IMR-90 (cell line): ENCODE measurements around the gene LGI1. TPM values are rescaled to one million over a fixed set of nuclear protein-coding genes. Genes with fewer than 3 reads are reported as not detected.
A peak's percentile ranks its signal among the peaks of the same experiment; 100 is the strongest.

Experiments
- ATAC-seq: fragments of 200-7000 bp; cut with Tn5 transposase; 2 replicates; pipeline ENCODE4 v1.9.1; 2020; ENCODE audit warnings: low read depth, mild to moderate bottlenecking, moderate library complexity
- BruUV-seq: library from RNA; stranded (reverse); fragments of 400-500 nt; replicated peaks from 2 replicates; lab custom pipeline; 2021; lab: Mats Ljungman, UMichigan
- CTCF ChIA-PET: fragments of 300-600 bp; formaldehyde crosslinking; extraction: SDS; loops from one replicate; lab custom pipeline; 2021; ENCODE audit warnings: antibody characterized with exemption; lab: Yijun Ruan, JAX
- POLR2A ChIA-PET: fragments of 300-600 bp; sonication (Branson Sonifier 250); formaldehyde crosslinking; loops from one replicate; lab custom pipeline; 2022; ENCODE audit warnings: antibody characterized with exemption; ENCODE audit not compliant: unreplicated experiment; lab: Charles Lee
- DNase-seq: peaks from one replicate; pipeline ENCODE4 v3.0.0; 2013
- H2AFZ ChIP-seq: replicated peaks from 2 replicates; pipeline ENCODE3; 2013; ENCODE audit warnings: low read length, mild to moderate bottlenecking; ENCODE audit not compliant: poor library complexity
- H2AK5ac ChIP-seq: 2 replicates; pipeline ENCODE4 v1.6.1; 2013; ENCODE audit warnings: low read depth, low read length, inconsistent platforms
- H2AK9ac ChIP-seq: replicated peaks from 2 replicates; pipeline ENCODE3; 2013; ENCODE audit warnings: mild to moderate bottlenecking, low read depth, low read length, moderate library complexity; ENCODE audit not compliant: poor library complexity
- H2BK120ac ChIP-seq: 2 replicates; pipeline ENCODE4 v1.6.1; 2013; ENCODE audit warnings: low read depth, low read length, inconsistent platforms
- H2BK15ac ChIP-seq: 3 replicates; pipeline ENCODE4 v1.6.1; 2013; ENCODE audit warnings: low read depth, low read length, inconsistent platforms
- H2BK20ac ChIP-seq: 2 replicates; pipeline ENCODE4 v1.6.1; 2013; ENCODE audit warnings: low read depth, mild to moderate bottlenecking, inconsistent platforms, low read length, moderate library complexity
- H2BK5ac ChIP-seq: 2 replicates; pipeline ENCODE4 v1.6.1; 2013; ENCODE audit warnings: mild to moderate bottlenecking, low read depth, low read length, inconsistent platforms; ENCODE audit not compliant: poor library complexity, severe bottlenecking
- H3K14ac ChIP-seq: replicated peaks from 2 replicates; pipeline ENCODE4 v1.6.1; 2013; ENCODE audit warnings: low read depth, low read length, inconsistent platforms
- H3K18ac ChIP-seq: 2 replicates; pipeline ENCODE4 v1.6.1; 2013; ENCODE audit warnings: low read depth, low read length, control low read depth
- H3K23ac ChIP-seq: 2 replicates; pipeline ENCODE4 v1.6.1; 2013; ENCODE audit warnings: low read depth, low read length, inconsistent platforms
- H3K27ac ChIP-seq: 2 replicates; pipeline ENCODE4 v1.5.1; 2013; ENCODE audit warnings: mild to moderate bottlenecking, control low read depth, low read length; ENCODE audit not compliant: insufficient read depth
- H3K27me3 ChIP-seq: 2 replicates; pipeline ENCODE4 v1.6.1; 2013; ENCODE audit warnings: low read length; ENCODE audit not compliant: control insufficient read depth, insufficient read depth
- H3K36me3 ChIP-seq: 2 replicates; pipeline ENCODE4 v1.6.1; 2013; ENCODE audit warnings: low read length, mixed read lengths; ENCODE audit not compliant: control insufficient read depth, insufficient read depth
- H3K4ac ChIP-seq: 2 replicates; pipeline ENCODE4 v1.6.1; 2013; ENCODE audit warnings: low read depth, low read length, inconsistent platforms
- H3K4me1 ChIP-seq: 2 replicates; pipeline ENCODE4 v1.6.1; 2013; ENCODE audit warnings: low read length, mixed read lengths; ENCODE audit not compliant: control insufficient read depth, insufficient read depth
- H3K4me2 ChIP-seq: 2 replicates; pipeline ENCODE4 v1.6.1; 2013; ENCODE audit warnings: low read depth, mild to moderate bottlenecking, control low read depth, low read length, moderate library complexity
- H3K4me3 ChIP-seq: 2 replicates; pipeline ENCODE4 v1.5.1; 2013; ENCODE audit warnings: low read depth, mild to moderate bottlenecking, control low read depth, low read length, moderate library complexity; ENCODE audit not compliant: insufficient read depth
- H3K56ac ChIP-seq: 2 replicates; pipeline ENCODE4 v1.6.1; 2013; ENCODE audit warnings: low read length, inconsistent platforms; ENCODE audit not compliant: insufficient read depth; ENCODE audit errors: extremely low read depth
- H3K79me1 ChIP-seq, 2 experiments: 2 replicates each; pipeline ENCODE4 v1.6.1; 2013; ENCODE audit warnings: low read length in 2 of 2, inconsistent platforms in 1 of 2, low read depth in 1 of 2
- H3K9ac ChIP-seq: 2 replicates; pipeline ENCODE4 v1.6.1; 2013; ENCODE audit warnings: low read depth, low read length, control low read depth
- H3K9me1 ChIP-seq: 2 replicates; pipeline ENCODE4 v1.6.1; 2013; ENCODE audit warnings: low read length, inconsistent platforms; ENCODE audit not compliant: insufficient read depth
- H3K9me3 ChIP-seq: 2 replicates; pipeline ENCODE4 v1.6.1; 2013; ENCODE audit warnings: low read length; ENCODE audit not compliant: control insufficient read depth, insufficient read depth
- H4K20me1 ChIP-seq: 2 replicates; pipeline ENCODE4 v1.6.1; 2013; ENCODE audit warnings: low read length, inconsistent platforms; ENCODE audit not compliant: insufficient read depth
- H4K5ac ChIP-seq: 2 replicates; pipeline ENCODE4 v1.6.1; 2013; ENCODE audit warnings: mild to moderate bottlenecking, low read depth, low read length, control low read depth
- H4K8ac ChIP-seq, 2 experiments: 2 replicates each; pipeline ENCODE4 v1.6.1; 2013; ENCODE audit warnings: low read depth in 2 of 2, low read length in 2 of 2, control low read depth in 1 of 2, inconsistent platforms in 1 of 2
- H4K91ac ChIP-seq: 2 replicates; pipeline ENCODE4 v1.6.1; 2013; ENCODE audit warnings: low read depth, low read length, inconsistent platforms; ENCODE audit not compliant: insufficient read depth
- BHLHE40 ChIP-seq: fragments of 150-350 bp; IDR thresholded peaks from 2 replicates; pipeline ENCODE4 v1.6.1; 2016; ENCODE audit warnings: mild to moderate bottlenecking, low read depth, low read length
- CEBPB ChIP-seq: IDR thresholded peaks from 2 replicates; pipeline ENCODE4 v1.6.1; 2012; ENCODE audit warnings: low read depth, low read length, improper control_type of control experiment
- CTCF ChIP-seq: conservative IDR thresholded peaks from 2 replicates; pipeline ENCODE4 v1.5.1; 2012; ENCODE audit warnings: mild to moderate bottlenecking, low read depth, low read length, improper control_type of control experiment
- MXI1 ChIP-seq: IDR thresholded peaks from 2 replicates; pipeline ENCODE4 v1.6.1; 2012; ENCODE audit warnings: low read depth, mild to moderate bottlenecking, low read length, moderate library complexity, borderline replicate concordance
- RFX5 ChIP-seq: IDR thresholded peaks from 2 replicates; pipeline ENCODE4 v1.8.0; 2012; ENCODE audit warnings: low read depth, mild to moderate bottlenecking, low read length, moderate library complexity
- WGBS, 2 experiments: methylation state at CpG; one replicate each; pipeline versions ENCODE4 v1.1.5 to v1.1.7; 2013; ENCODE audit warnings: missing lambda C conversion rate in 2 of 2; ENCODE audit not compliant: insufficient read length in 1 of 2; ENCODE audit errors: extremely low coverage in 2 of 2; 5-methylcytosine and 5-hydroxymethylcytosine counted together
- dilution Hi-C: fragments of 300-500 bp; cut with HindIII; formaldehyde crosslinking; loops from one replicate; pipeline ENCODE4 v1.14.3; 2018; ENCODE audit warnings: low sequenced_read_pairs; ENCODE audit not compliant: unreplicated experiment
- in situ Hi-C: fragments of 300-500 bp; cut with MboI; formaldehyde crosslinking; loops from 3 replicates; pipeline ENCODE4 v1.14.3; 2019; ENCODE audit warnings: low sequenced_read_pairs, inconsistent platforms, mixed read lengths
- intact Hi-C: fragments of 100-400 bp; cut with micrococcal nuclease; formaldehyde crosslinking; loops from 2 replicates; pipeline ENCODE4 v1.10.0; 2022
- polyA plus RNA-seq, 3 experiments: library from polyadenylated mRNA; depleted of rRNA; stranded (reverse); fragments of >200 nt; gene quantifications; 2 replicates each; pipeline ENCODE4 v1.2.3, GENCODE V29; 2012; ENCODE audit warnings: low replicate concordance in 1 of 3
- total RNA-seq: library from RNA; depleted of rRNA; stranded (reverse); fragments of >200 nt; gene quantifications from 2 replicates; pipeline ENCODE4 v1.2.3, GENCODE V29; 2012

LGI1 gene
- total and polyA plus RNA-seq, 2 of the 4 experiments (the other 2 are of a cell fraction) = not detected

- H2AFZ ChIP-seq = no peak overlapping the region
- no peaks in the 10 kb centered on the region for H3K36me3 ChIP-seq
- H3K4me1 ChIP-seq = peaks cover 2% of the 10 kb centered on the region; the same call in 1 of the 2 replicates
- no peak overlapping the region; the same call in 1 of the 2 replicates for H2BK20ac ChIP-seq
- H3K4ac ChIP-seq = no peak overlapping the region
- no peak overlapping the region for H2AK5ac ChIP-seq
- peak; percentile 89 for DNase-seq
- H3K23ac ChIP-seq = no peak overlapping the region
- no peak overlapping the region for H3K27ac ChIP-seq
- no TSS peak for BruUV-seq
- no peak overlapping the region for H4K8ac ChIP-seq
- H3K9me3 ChIP-seq = no peaks in the 10 kb centered on the region
- H3K79me1 ChIP-seq = no peaks in the 10 kb centered on the region
- ATAC-seq = peak; percentile 85
- TF ChIP-seq BHLHE40 = peak; percentile 87
- TF ChIP-seq CEBPB = 0 out of 2 replicates have a peak, but pooled peaks have one; percentile 17
- no peak for TF ChIP-seq RFX5
- TF ChIP-seq CTCF = no peak; the same call in 1 of the 2 replicates
- 0 out of 2 replicates have a peak, but pooled peaks have one; percentile 21 for TF ChIP-seq MXI1
- POLR2A ChIA-PET = interaction anchor here (0.6 to 1.0 kb wide), 2 partner anchors 11 to 103 kb away, joined by 3 read pairs; partner anchors contain the start of gene LGI1
- no peaks in the 10 kb centered on the region for H3K9me1 ChIP-seq
- H4K91ac ChIP-seq = no peak overlapping the region
- H4K5ac ChIP-seq = no peak overlapping the region
- intact Hi-C loops = no loop called here
- no CpG with 5 or more reads among the region's 4 CpGs for WGBS, 2 experiments
- peaks cover 5% of the 10 kb centered on the region for H3K27me3 ChIP-seq
- H2BK15ac ChIP-seq = no peak overlapping the region
- CTCF ChIA-PET = interaction anchor here (1.6 kb wide), 1 partner anchor 69 kb away, joined by 4 read pairs; no protein-coding TSS in a partner anchor
- in situ Hi-C loops = no loop called here
- H3K9ac ChIP-seq = no peak overlapping the region
- H3K4me2 ChIP-seq = peak overlapping the region; percentile 36
- H2BK120ac ChIP-seq = no peak overlapping the region
- no peak overlapping the region for H3K18ac ChIP-seq
- no peak overlapping the region for H3K56ac ChIP-seq
- no peak overlapping the region for H3K14ac ChIP-seq
- no peak overlapping the region for H2AK9ac ChIP-seq
- H4K20me1 ChIP-seq = no peaks in the 10 kb centered on the region
- dilution Hi-C loops = no loop called here
- H3K4me3 ChIP-seq = no peak overlapping the region
- no peak overlapping the region for H2BK5ac ChIP-seq
Observed at GRCh38 chr10:93746844-93747284, 10.9 kb upstream of the LGI1 start.
